ENCODE measurements around the gene ZKSCAN5. TPM values are rescaled to one million over a fixed set of nuclear protein-coding genes. Genes with fewer than 3 reads are reported as not detected.

ZKSCAN5 gene
- total and polyA plus RNA-seq, 2 donors (not counting 1 experiment from before 2014, with no cell fraction given), result 3.1 to 10.9 TPM

DNA sequence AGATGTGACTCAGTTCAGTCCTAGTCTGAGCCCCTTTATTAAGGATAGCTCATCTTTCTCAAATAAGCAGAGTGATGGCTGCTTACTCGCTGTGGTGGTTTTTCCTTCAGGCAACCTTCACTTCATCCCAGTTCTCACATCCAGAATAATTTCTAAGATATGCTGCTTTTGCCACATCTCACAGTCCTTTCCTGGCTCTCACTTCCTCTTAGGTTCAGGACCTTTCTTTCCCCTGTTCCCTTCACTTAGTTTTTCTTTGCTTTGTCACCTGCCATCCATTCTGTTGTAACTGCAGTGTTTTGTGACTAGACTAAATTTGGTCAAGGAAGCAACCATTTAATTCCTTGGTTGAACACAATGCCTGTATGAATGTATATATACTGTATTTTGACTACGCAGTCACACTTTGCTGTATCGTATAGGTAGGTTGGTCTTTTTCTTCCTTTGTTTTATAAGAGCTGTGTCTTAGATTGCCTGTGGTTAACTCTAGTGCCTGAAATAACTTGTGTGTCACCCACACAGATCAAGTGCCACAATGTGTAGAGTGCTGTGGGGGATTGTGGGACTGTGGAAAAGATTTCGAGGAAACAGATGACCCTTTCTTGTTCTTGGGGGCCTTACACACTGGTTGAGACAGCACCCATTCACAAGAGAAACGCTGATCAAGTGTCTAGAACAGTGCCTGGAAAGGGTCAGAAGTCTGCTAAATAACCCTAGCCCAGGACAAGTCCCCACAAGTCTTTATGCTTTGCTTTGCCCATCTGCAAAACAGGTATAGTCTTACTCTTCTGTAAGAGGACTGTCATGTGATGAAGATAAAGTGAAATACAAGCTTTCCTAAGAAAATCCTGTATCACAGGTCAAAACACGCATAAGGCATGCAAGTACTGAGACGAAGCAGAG, 56.6 kb downstream of the ZKSCAN5 start:
- ChIA-PET POLR2A (interaction anchor here (0.6 kb wide), 1 partner anchor 20 kb away, joined by 6 read pairs; no protein-coding TSS in a partner anchor), CTCF (no interaction called here)
- intact Hi-C loops (cut with micrococcal nuclease), result no loop called here
- peaks cover 28 to 52% of the 10 kb centered on the region in 2 experiments for H3K36me3 ChIP-seq (replicated peaks in 1 of 2; ENCODE audit: control extremely low read depth in 1 of 2, control insufficient read depth in 1 of 2, extremely low read depth in 1 of 2, insufficient read depth in 2 of 2, low read length in 1 of 2)
- peaks cover 26% of the 10 kb centered on the region for H4K20me1 ChIP-seq (ENCODE audit: control insufficient read depth, insufficient read depth, low read length, poor library complexity, severe bottlenecking)
- no peak overlapping the region for H2AFZ ChIP-seq (ENCODE audit: insufficient read depth, low read depth, low read length, poor library complexity, severe bottlenecking)
- 97% methylated on average over 5 of the region's 7 CpGs for WGBS (ENCODE audit: insufficient coverage)
- no peaks in the 10 kb centered on the region for H3K9me3 ChIP-seq (ENCODE audit: control extremely low read depth in 1 of 3, control insufficient read depth in 2 of 3, insufficient read depth in 1 of 3, low read length in 2 of 3)
- H3K4me3 Mint-ChIP-seq, result peak overlapping the region; percentile 59
- H3K9ac ChIP-seq (ENCODE audit: low read length), result no peak overlapping the region
- H3K4me3 ChIP-seq (ENCODE audit: control extremely low read depth in 1 of 5, extremely low read depth in 1 of 5, insufficient read depth in 1 of 5, low read depth in 2 of 5, low read length in 4 of 5), result no peak overlapping the region
- peaks cover 43% of the 10 kb centered on the region for H3K4me1 Mint-ChIP-seq
- TF ChIP-seq CTCF (IDR thresholded peaks at IDR 0.05), result no peak
- no peak for TF ChIP-seq EZH2 (IDR thresholded peaks at IDR 0.05; ENCODE audit: borderline replicate concordance, insufficient read depth, low read depth, low read length, poor library complexity, severe bottlenecking)
- H3K27ac Mint-ChIP-seq, result peak overlapping the region; percentile 80
- peaks cover 19 to 25% of the 10 kb centered on the region in 2 donors for H3K4me1 ChIP-seq (ENCODE audit: control insufficient read depth in 2 of 2, insufficient read depth in 2 of 2, low read length in 2 of 2)
- H3K9me3 Mint-ChIP-seq (ENCODE audit: insufficient read depth), result no peaks in the 10 kb centered on the region
- H3K27me3 Mint-ChIP-seq, result no peaks in the 10 kb centered on the region
- no peak overlapping the region for H3K4me2 ChIP-seq (replicated peaks; ENCODE audit: low read depth, low read length, poor library complexity, severe bottlenecking)
- H3K27me3 ChIP-seq (replicated peaks in 1 of 4; ENCODE audit: control extremely low read depth in 1 of 4, control insufficient read depth in 3 of 4, insufficient read depth in 4 of 4, low read length in 3 of 4), result no peaks in the 10 kb centered on the region
- H3K27ac ChIP-seq (ENCODE audit: low read length in 2 of 2), result peak overlapping the region in 1 of 2 donors; percentile 37
- no peak for ATAC-seq (ENCODE audit: low read depth)
- peaks cover 58% of the 10 kb centered on the region for H3K79me2 ChIP-seq (ENCODE audit: control insufficient read depth, insufficient read depth, low read length)
- no peak for DNase-seq

DNA sequence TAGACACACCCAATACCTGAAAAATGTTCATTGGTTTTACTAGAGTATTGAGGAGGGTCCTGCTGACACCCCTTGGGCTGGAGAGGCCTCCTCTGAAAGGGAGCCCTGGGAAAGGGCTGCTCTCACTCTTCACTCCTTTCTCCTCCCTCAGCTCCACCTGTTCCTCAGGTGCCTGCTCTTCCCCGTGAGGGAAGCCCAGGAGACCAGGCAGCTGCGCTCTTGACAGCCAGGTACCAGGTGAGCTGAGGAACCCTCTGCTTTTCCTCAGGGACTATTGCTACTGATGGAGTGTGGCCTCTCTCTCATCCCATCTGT, 57.2 kb downstream of the ZKSCAN5 start:
- Histone ChIP-seq H3K36me3 (replicated peaks in 1 of 2; ENCODE audit: control extremely low read depth in 1 of 2, control insufficient read depth in 1 of 2, extremely low read depth in 1 of 2, insufficient read depth in 2 of 2, low read length in 1 of 2) (peaks cover 31 to 55% of the 10 kb centered on the region in 2 experiments), H2AFZ (ENCODE audit: insufficient read depth, low read depth, low read length, poor library complexity, severe bottlenecking) (no peak overlapping the region), H3K9me3 (ENCODE audit: control extremely low read depth in 1 of 3, control insufficient read depth in 2 of 3, insufficient read depth in 1 of 3, low read length in 2 of 3) (no peaks in the 10 kb centered on the region), H3K27ac (ENCODE audit: low read length in 2 of 2) (no peak overlapping the region), H3K4me1 (ENCODE audit: control insufficient read depth in 2 of 2, insufficient read depth in 2 of 2, low read length in 2 of 2) (peaks cover 17 to 24% of the 10 kb centered on the region in 2 donors), H4K20me1 (ENCODE audit: control insufficient read depth, insufficient read depth, low read length, poor library complexity, severe bottlenecking) (peaks cover 32% of the 10 kb centered on the region), H3K9ac (ENCODE audit: low read length) (no peak overlapping the region), H3K79me2 (ENCODE audit: control insufficient read depth, insufficient read depth, low read length) (peaks cover 58% of the 10 kb centered on the region), H3K4me2 (replicated peaks; ENCODE audit: low read depth, low read length, poor library complexity, severe bottlenecking) (no peak overlapping the region), H3K4me3 (ENCODE audit: control extremely low read depth in 1 of 5, extremely low read depth in 1 of 5, insufficient read depth in 1 of 5, low read depth in 2 of 5, low read length in 4 of 5) (no peak overlapping the region), H3K27me3 (replicated peaks in 1 of 4; ENCODE audit: control extremely low read depth in 1 of 4, control insufficient read depth in 3 of 4, insufficient read depth in 4 of 4, low read length in 3 of 4) (no peaks in the 10 kb centered on the region)
- DNase-seq (no peak), ATAC-seq (ENCODE audit: low read depth) (no peak)
- Mint-ChIP-seq H3K4me1 (peaks cover 42% of the 10 kb centered on the region), H3K4me3 (no peak overlapping the region), H3K27me3 (no peaks in the 10 kb centered on the region), H3K9me3 (ENCODE audit: insufficient read depth) (no peaks in the 10 kb centered on the region), H3K27ac (no peak overlapping the region)
- no CpG with 5 or more reads among the region's 2 CpGs for WGBS (ENCODE audit: insufficient coverage)
- TF ChIP-seq CTCF (IDR thresholded peaks at IDR 0.05) (no peak), EZH2 (IDR thresholded peaks at IDR 0.05; ENCODE audit: borderline replicate concordance, insufficient read depth, low read depth, low read length, poor library complexity, severe bottlenecking) (no peak)
- ChIA-PET POLR2A (interaction anchor here (0.6 kb wide), 1 partner anchor 19 kb away, joined by 6 read pairs; no protein-coding TSS in a partner anchor), CTCF (no interaction called here)
- intact Hi-C loops (cut with micrococcal nuclease), result no loop called here

Data from B cell (primary cell).